SU-DHL-6 (cell line): Measurements from ENCODE around the gene MAP4K1.

ENCODE experiments used
- EZH2phosphoT487 ChIP-seq: fragments of 200-600 bp; sonication (generic), shearing (Covaris generic); conservative IDR thresholded peaks from 2 replicates; pipeline ENCODE4 v1.6.1; 2018; ENCODE audit warnings: mild to moderate bottlenecking, antibody characterized with exemption, low read length, moderate library complexity, mixed read lengths
- TF ChIP-seq, protein P1 (sequence below): fragments of 200-600 bp; sonication (generic); IDR thresholded peaks from one replicate; pipeline ENCODE4 v1.5.1; 2017; ENCODE audit warnings: antibody characterized with exemption, mild to moderate bottlenecking, low read length, moderate library complexity; ENCODE audit not compliant: insufficient read depth, poor library complexity, severe bottlenecking

DNA sequence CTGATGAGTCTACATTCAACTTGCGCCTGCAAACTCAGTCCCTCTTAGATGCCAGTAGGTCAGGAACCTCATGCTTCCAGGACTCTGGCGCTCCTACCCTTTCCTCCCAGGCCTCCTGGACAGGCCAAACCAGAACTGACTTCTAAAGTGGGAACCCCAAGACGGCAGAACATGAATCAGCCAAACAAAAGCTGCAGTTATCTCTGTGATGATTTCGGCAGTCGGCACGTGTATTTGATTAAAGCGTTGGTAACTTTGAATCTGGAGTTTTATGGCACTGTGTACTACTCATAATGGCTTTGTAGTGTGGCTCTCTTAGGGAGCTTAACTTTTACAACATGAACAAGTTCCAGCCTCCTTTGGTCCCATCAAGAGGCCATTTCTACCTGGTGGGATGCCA lies 43.4 kb upstream of the MAP4K1 start:
- TF ChIP-seq, protein P1, sequence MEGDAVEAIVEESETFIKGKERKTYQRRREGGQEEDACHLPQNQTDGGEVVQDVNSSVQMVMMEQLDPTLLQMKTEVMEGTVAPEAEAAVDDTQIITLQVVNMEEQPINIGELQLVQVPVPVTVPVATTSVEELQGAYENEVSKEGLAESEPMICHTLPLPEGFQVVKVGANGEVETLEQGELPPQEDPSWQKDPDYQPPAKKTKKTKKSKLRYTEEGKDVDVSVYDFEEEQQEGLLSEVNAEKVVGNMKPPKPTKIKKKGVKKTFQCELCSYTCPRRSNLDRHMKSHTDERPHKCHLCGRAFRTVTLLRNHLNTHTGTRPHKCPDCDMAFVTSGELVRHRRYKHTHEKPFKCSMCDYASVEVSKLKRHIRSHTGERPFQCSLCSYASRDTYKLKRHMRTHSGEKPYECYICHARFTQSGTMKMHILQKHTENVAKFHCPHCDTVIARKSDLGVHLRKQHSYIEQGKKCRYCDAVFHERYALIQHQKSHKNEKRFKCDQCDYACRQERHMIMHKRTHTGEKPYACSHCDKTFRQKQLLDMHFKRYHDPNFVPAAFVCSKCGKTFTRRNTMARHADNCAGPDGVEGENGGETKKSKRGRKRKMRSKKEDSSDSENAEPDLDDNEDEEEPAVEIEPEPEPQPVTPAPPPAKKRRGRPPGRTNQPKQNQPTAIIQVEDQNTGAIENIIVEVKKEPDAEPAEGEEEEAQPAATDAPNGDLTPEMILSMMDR = no peak
- no peak for TF ChIP-seq EZH2phosphoT487
